ENCODE measurements around the gene FADS6. TPM values are rescaled to one million over a fixed set of nuclear protein-coding genes. Genes with fewer than 3 reads are reported as not detected.

FADS6 gene
- polyA plus RNA-seq, 1 of the 3 experiments (the other 2 are of a cell fraction): not detected

GRCh38 chr17:74916851-74917199 lies 23.4 kb upstream of the FADS6 start:
- CTCF ChIA-PET: interaction anchor here (1.6 kb wide), 1 partner anchor 41 kb away, joined by 6 read pairs; no protein-coding TSS in a partner anchor

More at GRCh38 chr17:74916851-74917199, 23.4 kb upstream of the FADS6 start:
- Histone ChIP-seq H3K9ac (no peak overlapping the region), H3K27me3 (ENCODE audit: insufficient read depth) (peaks cover 3% of the 10 kb centered on the region; the same call in 1 of the 2 replicates), H3K4me1 (ENCODE audit: control insufficient read depth in 1 of 2, insufficient read depth in 2 of 2, low read depth in 1 of 2, low read length in 1 of 2) (no peaks in the 10 kb centered on the region), H3K9me3 (no peaks in the 10 kb centered on the region), H3K79me2 (ENCODE audit: insufficient read depth) (no peaks in the 10 kb centered on the region), H3K9me2 (no peaks in the 10 kb centered on the region), H3K4me2 (no peak overlapping the region), H3K27ac (ENCODE audit: low read depth in 2 of 2, low read length in 1 of 2) (no peak overlapping the region), H3F3A (replicated peaks; ENCODE audit: insufficient read depth) (no peaks in the 10 kb centered on the region), H4K20me1 (ENCODE audit: insufficient read depth) (no peaks in the 10 kb centered on the region), H3K36me3 (replicated peaks in 1 of 2; ENCODE audit: control insufficient read depth in 1 of 2, insufficient read depth in 2 of 2, low read length in 1 of 2) (no peaks in the 10 kb centered on the region), H2AFZ (ENCODE audit: low read depth) (no peak overlapping the region), H3K4me3 (ENCODE audit: low read depth in 2 of 2, low read length in 1 of 2) (no peak overlapping the region)
- DNase-seq: no peak
- TF ChIP-seq EP300 (IDR thresholded peaks at IDR 0.05; ENCODE audit: borderline replicate concordance in 1 of 2, low read depth in 1 of 2, low read length in 1 of 2): no peak
- TF ChIP-seq MEF2A (IDR thresholded peaks at IDR 0.05; ENCODE audit: borderline replicate concordance, low read depth): no peak
- TF ChIP-seq REST (IDR thresholded peaks at IDR 0.05; ENCODE audit: low read depth, low read length): no peak
- TF ChIP-seq GATA2 (CRISPR knock-in tag; IDR thresholded peaks at IDR 0.05): no peak
- TF ChIP-seq USF2 (IDR thresholded peaks at IDR 0.05; ENCODE audit: borderline replicate concordance, low read depth, low read length): no peak
- TF ChIP-seq EZH2phosphoT487 (IDR thresholded peaks at IDR 0.05; ENCODE audit: borderline replicate concordance, low read depth): no peak
- TF ChIP-seq CHD2 (IDR thresholded peaks at IDR 0.05; ENCODE audit: low read length, partially characterized antibody): no peak
- TF ChIP-seq FOSL2 (IDR thresholded peaks at IDR 0.05; ENCODE audit: borderline replicate concordance, low read depth): no peak
- TF ChIP-seq YY1 (IDR thresholded peaks at IDR 0.05; ENCODE audit: low read depth): no peak
- TF ChIP-seq ZBTB33 (IDR thresholded peaks at IDR 0.05; ENCODE audit: borderline replicate concordance, low read depth): no peak
- TF ChIP-seq ELF1 (IDR thresholded peaks at IDR 0.05): no peak
- TF ChIP-seq RXRA (IDR thresholded peaks at IDR 0.05; ENCODE audit: borderline replicate concordance, low read depth): no peak
- no peak for TF ChIP-seq POLR2AphosphoS5 (IDR thresholded peaks at IDR 0.05; ENCODE audit: low read depth, low read length)
- TF ChIP-seq TCF12 (IDR thresholded peaks at IDR 0.05): no peak
- no peak for TF ChIP-seq USF1 (IDR thresholded peaks at IDR 0.05; ENCODE audit: borderline replicate concordance, low read depth)
- no peak for TF ChIP-seq NFIC (IDR thresholded peaks at IDR 0.05; ENCODE audit: borderline replicate concordance)
- no peak for TF ChIP-seq JUND (IDR thresholded peaks at IDR 0.05)
- POLR2A ChIA-PET: no interaction called here
- WGBS (ENCODE audit: low lambda C conversion rate): 78% methylated on average over 11 of the region's 11 CpGs
